Measurements from ENCODE around the gene RRAS2.

Gene RRAS2

DNA sequence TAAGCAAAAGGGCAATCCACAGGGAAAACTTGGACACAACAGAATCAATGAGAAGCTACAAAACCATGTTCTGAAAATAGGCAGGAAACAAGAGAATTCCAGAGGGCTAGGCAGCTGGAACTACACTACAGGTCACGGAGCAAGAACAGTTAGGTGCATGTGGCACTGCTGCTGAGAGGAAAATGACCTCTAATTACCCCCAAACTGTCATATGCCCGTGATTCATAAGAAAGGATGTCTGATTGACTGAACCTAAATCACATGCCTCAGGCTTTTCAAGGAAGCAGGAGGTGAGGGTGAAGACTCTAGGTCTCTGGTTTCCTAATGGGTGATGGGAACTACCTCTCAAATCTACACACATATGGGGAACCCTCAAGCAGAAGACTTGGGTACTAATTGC lies 17.9 kb upstream of the RRAS2 start:
- Histone ChIP-seq H3K9ac (ENCODE audit: low read length) (no peak overlapping the region), H2AK5ac (ENCODE audit: low read length) (no peak overlapping the region), H3K14ac (ENCODE audit: low read length) (no peak overlapping the region), H3K79me2 (ENCODE audit: control insufficient read depth, insufficient read depth, low read length, poor library complexity) (no peaks in the 10 kb centered on the region), H3K36me3 (ENCODE audit: control insufficient read depth in 1 of 2, insufficient read depth in 2 of 2, low read length in 2 of 2) (no peaks in the 10 kb centered on the region), H2AFZ (ENCODE audit: insufficient read depth, low read length, poor library complexity) (no peak overlapping the region), H2BK120ac (ENCODE audit: insufficient read depth, low read length, poor library complexity) (no peak overlapping the region), H4K91ac (ENCODE audit: low read depth, low read length) (no peak overlapping the region), H3K27me3 (ENCODE audit: insufficient read depth, low read length) (peaks cover 10% of the 10 kb centered on the region), H3K9me3 (ENCODE audit: insufficient read depth, low read depth, low read length) (no peaks in the 10 kb centered on the region), H4K12ac (ENCODE audit: low read depth, low read length) (no peak overlapping the region), H3K27ac (ENCODE audit: low read depth, low read length) (no peak overlapping the region), H3K79me1 (ENCODE audit: low read length) (no peaks in the 10 kb centered on the region), H2BK12ac (ENCODE audit: low read length) (no peak overlapping the region), H3K4me1 (ENCODE audit: control insufficient read depth in 1 of 2, insufficient read depth in 2 of 2, low read length in 2 of 2) (peaks cover 4 to 7% of the 10 kb centered on the region in 2 experiments), H3K4me3 (ENCODE audit: low read depth, low read length) (no peak overlapping the region), H3K4me2 (ENCODE audit: low read length) (no peak overlapping the region), H3K4ac (ENCODE audit: low read depth, low read length) (no peak overlapping the region), H2BK5ac (ENCODE audit: low read depth, low read length, poor library complexity) (no peak overlapping the region), H3K23ac (ENCODE audit: low read length) (no peak overlapping the region), H4K8ac (ENCODE audit: low read depth, low read length) (no peak overlapping the region), H3K18ac (ENCODE audit: low read length) (no peak overlapping the region)
- no CpG with 5 or more reads among the region's 2 CpGs for WGBS (ENCODE audit: extremely low coverage, insufficient coverage, insufficient read length)
- DNase-seq, result peak; percentile 28 to 62

DNA sequence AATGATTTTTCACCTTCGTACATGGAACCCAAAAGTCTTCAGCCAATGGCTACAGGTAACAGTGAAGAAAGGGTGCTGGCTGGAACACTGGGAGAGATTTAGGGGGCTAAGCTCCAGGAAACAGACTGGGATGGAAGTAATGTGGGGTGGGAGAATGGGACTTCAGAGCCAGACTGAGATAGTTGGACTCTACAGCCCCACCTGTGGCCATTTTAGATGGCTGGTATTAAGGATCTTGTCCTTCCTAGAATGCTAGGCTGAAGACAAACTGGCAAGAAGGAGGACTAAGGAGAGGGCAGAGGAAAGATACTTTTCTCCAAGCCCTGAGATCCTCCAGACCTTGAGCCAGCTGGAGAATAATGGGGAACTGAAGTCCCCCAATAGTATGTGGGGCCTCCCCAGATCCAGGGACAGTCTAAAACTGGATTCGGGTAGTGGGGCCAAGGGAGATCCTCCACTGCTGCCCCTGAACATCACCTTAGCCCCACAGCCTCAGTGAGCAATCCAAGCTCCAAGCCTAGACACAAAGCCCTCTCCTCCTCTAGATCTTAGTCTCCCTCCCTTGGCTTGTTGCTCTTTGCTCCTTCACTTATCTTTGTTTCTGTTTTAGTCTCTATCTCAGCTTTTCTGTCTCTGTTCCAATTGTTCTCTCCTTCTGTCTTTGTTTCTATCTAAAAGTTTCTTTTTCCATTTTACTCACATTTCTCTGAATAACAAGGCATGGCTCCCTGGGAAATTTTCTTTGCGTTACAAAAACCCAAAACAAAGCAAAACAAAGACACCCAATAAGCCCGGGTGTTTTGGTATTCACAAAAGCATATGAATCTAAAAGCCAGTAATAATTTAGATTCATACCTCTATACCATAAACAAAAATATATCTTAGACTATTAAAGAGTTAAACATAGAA lies 16.2 kb upstream of the RRAS2 start:
- Histone ChIP-seq H3K23ac (ENCODE audit: low read length) (no peak overlapping the region), H3K4me2 (ENCODE audit: low read length) (no peak overlapping the region), H3K27me3 (ENCODE audit: insufficient read depth, low read length) (no peaks in the 10 kb centered on the region), H3K14ac (ENCODE audit: low read length) (no peak overlapping the region), H4K12ac (ENCODE audit: low read depth, low read length) (no peak overlapping the region), H2AFZ (ENCODE audit: insufficient read depth, low read length, poor library complexity) (no peak overlapping the region), H3K79me1 (ENCODE audit: low read length) (no peaks in the 10 kb centered on the region), H3K4me1 (ENCODE audit: control insufficient read depth in 1 of 2, insufficient read depth in 2 of 2, low read length in 2 of 2) (no peaks in the 10 kb centered on the region), H2BK120ac (ENCODE audit: insufficient read depth, low read length, poor library complexity) (no peak overlapping the region), H3K9me3 (ENCODE audit: insufficient read depth, low read depth, low read length) (no peaks in the 10 kb centered on the region), H3K36me3 (ENCODE audit: control insufficient read depth in 1 of 2, insufficient read depth in 2 of 2, low read length in 2 of 2) (no peaks in the 10 kb centered on the region), H2BK12ac (ENCODE audit: low read length) (no peak overlapping the region), H2AK5ac (ENCODE audit: low read length) (no peak overlapping the region), H3K4ac (ENCODE audit: low read depth, low read length) (no peak overlapping the region), H4K8ac (ENCODE audit: low read depth, low read length) (no peak overlapping the region), H3K4me3 (ENCODE audit: low read depth, low read length) (no peak overlapping the region), H3K27ac (ENCODE audit: low read depth, low read length) (no peak overlapping the region), H4K91ac (ENCODE audit: low read depth, low read length) (no peak overlapping the region), H3K79me2 (ENCODE audit: control insufficient read depth, insufficient read depth, low read length, poor library complexity) (no peaks in the 10 kb centered on the region), H3K9ac (ENCODE audit: low read length) (no peak overlapping the region), H2BK5ac (ENCODE audit: low read depth, low read length, poor library complexity) (no peak overlapping the region), H3K18ac (ENCODE audit: low read length) (no peak overlapping the region)
- DNase-seq, result no peak
- no CpG with 5 or more reads among the region's 4 CpGs for WGBS (ENCODE audit: extremely low coverage, insufficient coverage, insufficient read length)

DNA sequence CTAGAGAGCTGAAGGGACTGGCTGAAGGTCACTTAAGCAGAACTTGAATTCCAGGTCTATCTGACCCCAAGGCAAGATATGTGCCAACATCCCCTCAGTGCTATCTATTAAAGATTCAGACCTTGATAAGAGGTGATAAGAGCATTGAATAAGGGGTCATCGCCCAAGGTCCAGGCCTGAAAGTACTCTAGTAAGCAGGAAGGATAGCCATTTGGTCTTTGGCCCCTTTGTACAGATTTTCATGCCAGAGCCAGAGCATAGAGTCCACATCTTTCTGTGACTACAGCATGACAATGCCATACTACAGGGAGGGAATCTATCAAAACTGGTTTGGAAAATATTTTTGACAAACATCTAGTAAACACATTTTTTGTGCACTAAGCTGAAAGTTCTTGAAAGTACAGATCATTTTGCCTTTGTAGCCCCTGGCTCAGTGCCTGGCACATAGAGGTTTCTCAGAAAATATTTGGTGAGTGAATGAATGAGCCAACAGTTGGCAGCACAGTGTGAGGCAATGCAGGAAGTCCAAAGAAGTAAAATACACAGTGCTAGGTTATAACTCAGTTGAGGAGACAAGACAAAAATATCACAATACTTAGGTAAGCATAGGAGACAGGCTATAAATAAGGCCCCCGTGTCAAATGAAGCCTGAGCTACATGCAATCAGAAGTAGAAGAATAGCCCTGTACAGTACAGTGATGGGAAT lies 15.1 kb upstream of the RRAS2 start:
- Histone ChIP-seq H3K9me3 (ENCODE audit: insufficient read depth, low read depth, low read length) (no peaks in the 10 kb centered on the region), H3K4me1 (ENCODE audit: control insufficient read depth in 1 of 2, insufficient read depth in 2 of 2, low read length in 2 of 2) (no peaks in the 10 kb centered on the region), H3K27me3 (ENCODE audit: insufficient read depth, low read length) (no peaks in the 10 kb centered on the region), H2BK120ac (ENCODE audit: insufficient read depth, low read length, poor library complexity) (no peak overlapping the region), H3K79me2 (ENCODE audit: control insufficient read depth, insufficient read depth, low read length, poor library complexity) (no peaks in the 10 kb centered on the region), H3K23ac (ENCODE audit: low read length) (no peak overlapping the region), H2AFZ (ENCODE audit: insufficient read depth, low read length, poor library complexity) (no peak overlapping the region), H2BK12ac (ENCODE audit: low read length) (no peak overlapping the region), H3K9ac (ENCODE audit: low read length) (no peak overlapping the region), H3K18ac (ENCODE audit: low read length) (no peak overlapping the region), H4K91ac (ENCODE audit: low read depth, low read length) (no peak overlapping the region), H3K14ac (ENCODE audit: low read length) (no peak overlapping the region), H3K4ac (ENCODE audit: low read depth, low read length) (no peak overlapping the region), H3K36me3 (ENCODE audit: control insufficient read depth in 1 of 2, insufficient read depth in 2 of 2, low read length in 2 of 2) (no peaks in the 10 kb centered on the region), H4K8ac (ENCODE audit: low read depth, low read length) (no peak overlapping the region), H2AK5ac (ENCODE audit: low read length) (no peak overlapping the region), H3K4me3 (ENCODE audit: low read depth, low read length) (no peak overlapping the region), H3K27ac (ENCODE audit: low read depth, low read length) (no peak overlapping the region), H2BK5ac (ENCODE audit: low read depth, low read length, poor library complexity) (no peak overlapping the region), H4K12ac (ENCODE audit: low read depth, low read length) (no peak overlapping the region), H3K79me1 (ENCODE audit: low read length) (no peaks in the 10 kb centered on the region), H3K4me2 (ENCODE audit: low read length) (no peak overlapping the region)
- peak; percentile 83 to 94 for DNase-seq
- no CpG with 5 or more reads among the region's 2 CpGs for WGBS (ENCODE audit: extremely low coverage, insufficient coverage, insufficient read length)

DNA sequence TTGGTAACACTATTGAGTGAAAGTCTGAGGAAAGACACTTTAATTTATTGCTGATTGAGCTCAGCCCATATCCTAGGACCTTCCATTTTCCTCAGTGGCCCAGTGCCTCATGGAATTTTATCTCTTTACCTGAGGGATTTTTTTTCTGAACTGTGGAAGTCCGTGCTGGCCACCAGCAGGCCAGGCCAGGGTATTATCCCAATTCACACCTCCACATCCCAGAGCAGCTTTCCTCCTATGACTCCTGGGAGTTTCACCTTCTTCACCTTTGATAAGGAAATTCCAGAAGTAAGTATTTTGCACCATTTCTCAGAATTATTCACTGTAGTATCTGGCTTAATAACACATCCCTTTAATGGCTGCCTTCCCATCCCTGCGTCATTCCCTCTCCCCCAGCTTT lies 13.0 kb upstream of the RRAS2 start:
- no peak overlapping the region for H2BK5ac ChIP-seq (ENCODE audit: low read depth, low read length, poor library complexity)
- no peak overlapping the region for H3K18ac ChIP-seq (ENCODE audit: low read length)
- H3K23ac ChIP-seq (ENCODE audit: low read length), result no peak overlapping the region
- H3K79me2 ChIP-seq (ENCODE audit: control insufficient read depth, insufficient read depth, low read length, poor library complexity), result no peaks in the 10 kb centered on the region
- H3K4me2 ChIP-seq (ENCODE audit: low read length), result no peak overlapping the region
- no peak overlapping the region for H3K27ac ChIP-seq (ENCODE audit: low read depth, low read length)
- no peaks in the 10 kb centered on the region for H3K9me3 ChIP-seq (ENCODE audit: insufficient read depth, low read depth, low read length)
- peak; percentile 42 to 49 for DNase-seq
- no peak overlapping the region for H2BK120ac ChIP-seq (ENCODE audit: insufficient read depth, low read length, poor library complexity)
- H3K4ac ChIP-seq (ENCODE audit: low read depth, low read length), result no peak overlapping the region
- no peak overlapping the region for H4K91ac ChIP-seq (ENCODE audit: low read depth, low read length)
- no peaks in the 10 kb centered on the region for H3K27me3 ChIP-seq (ENCODE audit: insufficient read depth, low read length)
- no peak overlapping the region for H2AK5ac ChIP-seq (ENCODE audit: low read length)
- no peak overlapping the region for H2AFZ ChIP-seq (ENCODE audit: insufficient read depth, low read length, poor library complexity)
- no peak overlapping the region for H3K14ac ChIP-seq (ENCODE audit: low read length)
- H3K4me1 ChIP-seq (ENCODE audit: control insufficient read depth in 1 of 2, insufficient read depth in 2 of 2, low read length in 2 of 2), result no peaks in the 10 kb centered on the region
- H4K12ac ChIP-seq (ENCODE audit: low read depth, low read length), result no peak overlapping the region
- H4K8ac ChIP-seq (ENCODE audit: low read depth, low read length), result no peak overlapping the region
- H3K4me3 ChIP-seq (ENCODE audit: low read depth, low read length), result no peak overlapping the region
- no peak overlapping the region for H2BK12ac ChIP-seq (ENCODE audit: low read length)
- no CpG with 5 or more reads among the region's 2 CpGs for WGBS (ENCODE audit: extremely low coverage, insufficient coverage, insufficient read length)
- no peaks in the 10 kb centered on the region for H3K36me3 ChIP-seq (ENCODE audit: control insufficient read depth in 1 of 2, insufficient read depth in 2 of 2, low read length in 2 of 2)
- no peak overlapping the region for H3K9ac ChIP-seq (ENCODE audit: low read length)
- H3K79me1 ChIP-seq (ENCODE audit: low read length), result no peaks in the 10 kb centered on the region

Data from trophoblast cell (in vitro differentiated cells and primary cell).